Measurements from ENCODE around the gene ATP5F1E.
"Not testable (repeated sequence)": the region's sequence is repeated elsewhere in the genome, so short reads cannot be mapped to it uniquely, and the experiment has no call there.

Gene ATP5F1E

GRCh38 chr20:58988565-58988882 lies 43.6 kb downstream of the ATP5F1E start:
- DNase-seq (ENCODE audit: low read depth), result no peak

GRCh38 chr20:58987790-58988564 lies 44.2 kb downstream of the ATP5F1E start:
- DNase-seq (ENCODE audit: low read depth), result no peak

- no peak for DNase-seq (ENCODE audit: low read depth)
These were observed 45.1 kb downstream of the ATP5F1E start for GRCh38 chr20:58986968-58987517.

- no peak for DNase-seq (ENCODE audit: low read depth)
These were observed 45.7 kb downstream of the ATP5F1E start for GRCh38 chr20:58986286-58986967.

- DNase-seq (ENCODE audit: low read depth), result no peak
These were observed 46.5 kb downstream of the ATP5F1E start for GRCh38 chr20:58985656-58986055.

- no peak for DNase-seq (ENCODE audit: low read depth)
These were observed 47.4 kb downstream of the ATP5F1E start for GRCh38 chr20:58984691-58985090.

GRCh38 chr20:58983115-58983468 lies 49.0 kb downstream of the ATP5F1E start:
- not testable (repeated sequence) for DNase-seq (ENCODE audit: low read depth)

- no peak for DNase-seq (ENCODE audit: low read depth)
These were observed 49.6 kb downstream of the ATP5F1E start for GRCh38 chr20:58982406-58983114.

GRCh38 chr20:58981628-58982364 lies 50.3 kb downstream of the ATP5F1E start:
- DNase-seq (ENCODE audit: low read depth), result no peak

- peak; percentile 74 for DNase-seq (ENCODE audit: low read depth)
These were observed 51.2 kb downstream of the ATP5F1E start, which contains the start of gene NELFCD for GRCh38 chr20:58980711-58981627. Gene NELFCD, plus strand, starts transcription at chr20:58981256. Its CDS starts 54 bp downstream, at chr20:58981310.

- no peak for DNase-seq (ENCODE audit: low read depth)
These were observed 53.6 kb downstream of the ATP5F1E start for GRCh38 chr20:58978351-58979190.

- DNase-seq (ENCODE audit: low read depth), result no peak
These were observed 55.9 kb downstream of the ATP5F1E start for GRCh38 chr20:58976061-58976730.
